Adipocyte (in vitro differentiated cells): ENCODE results near the gene RAB26.
"Not testable (repeated sequence)": the region's sequence is repeated elsewhere in the genome, so short reads cannot be mapped to it uniquely, and the experiment has no call there.

Experiments
- DNase-seq: peaks from one replicate; pipeline ENCODE4 v3.0.0-alpha.2; 2015; ENCODE audit warnings: low read depth
- H3K27me3 ChIP-seq: replicated peaks from 2 replicates; pipeline ENCODE4 v1.7.0; 2013; ENCODE audit warnings: mild to moderate bottlenecking, low read length, moderate library complexity; ENCODE audit not compliant: control insufficient read depth, insufficient read depth
- H3K36me3 ChIP-seq: 2 replicates; pipeline ENCODE4 v1.7.0; 2013; ENCODE audit warnings: low read length, mild to moderate bottlenecking, moderate library complexity; ENCODE audit not compliant: control insufficient read depth, insufficient read depth, severe bottlenecking
- H3K4me1 ChIP-seq: 2 replicates; pipeline ENCODE4 v1.7.0; 2013; ENCODE audit warnings: mild to moderate bottlenecking, low read length, moderate library complexity; ENCODE audit not compliant: control insufficient read depth, insufficient read depth
- H3K4me3 ChIP-seq: 2 replicates; pipeline ENCODE4 v1.7.0; 2013; ENCODE audit warnings: mild to moderate bottlenecking, low read length, moderate library complexity
- H3K9ac ChIP-seq: 2 replicates; pipeline ENCODE4 v1.7.0; 2013; ENCODE audit warnings: mild to moderate bottlenecking, low read length, moderate library complexity
- H3K9me3 ChIP-seq: 2 replicates; pipeline ENCODE4 v1.7.0; 2013; ENCODE audit warnings: mild to moderate bottlenecking, low read length, moderate library complexity; ENCODE audit not compliant: control insufficient read depth

The RAB26 gene

GRCh38 chr16:2109872-2110271, 38.6 kb upstream of the RAB26 start:
- H3K4me3 ChIP-seq, H3K4me1 ChIP-seq, DNase-seq, H3K9me3 ChIP-seq, H3K27me3 ChIP-seq, H3K9ac ChIP-seq: not testable (repeated sequence)
- peaks cover 19% of the 10 kb centered on the region for H3K36me3 ChIP-seq

DNA sequence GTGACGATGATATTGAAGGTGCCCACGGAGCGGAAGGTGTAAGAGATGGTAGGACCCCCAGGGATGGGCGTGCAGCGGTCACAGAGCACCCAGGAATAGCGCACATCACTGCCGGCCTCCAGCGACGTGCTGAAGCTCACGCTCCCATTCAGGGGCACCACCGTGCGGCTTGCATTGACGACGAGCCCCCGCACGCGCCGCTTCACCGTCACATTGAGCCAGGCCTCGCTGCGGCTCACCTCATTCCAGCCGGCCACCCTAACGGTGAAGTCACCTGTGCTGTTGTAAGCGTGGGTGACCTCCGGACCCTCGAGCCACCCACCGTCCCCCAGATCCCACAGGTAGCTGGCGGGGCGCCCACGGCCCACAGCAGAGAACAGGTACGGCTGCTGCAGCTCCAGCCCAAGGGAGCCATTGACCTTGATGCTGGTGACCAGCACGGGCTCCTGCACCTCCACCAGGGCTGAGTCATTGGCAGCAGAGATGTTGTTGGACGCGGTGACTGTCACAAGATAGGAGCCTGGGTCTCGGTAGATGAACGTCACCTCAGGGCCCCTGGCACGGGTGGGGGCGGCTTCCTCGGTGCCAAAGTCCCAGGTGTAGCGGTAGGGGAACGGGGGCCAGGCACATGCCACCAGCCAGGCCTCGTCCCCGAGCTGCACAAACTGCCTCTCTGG, 38.0 kb upstream of the RAB26 start:
- H3K9me3 ChIP-seq, H3K27me3 ChIP-seq, H3K4me1 ChIP-seq, H3K9ac ChIP-seq, DNase-seq, H3K4me3 ChIP-seq: not testable (repeated sequence)
- peaks cover 18% of the 10 kb centered on the region for H3K36me3 ChIP-seq

GRCh38 chr16:2111009-2111353, 37.4 kb upstream of the RAB26 start:
- H3K9me3 ChIP-seq, DNase-seq: not testable (repeated sequence)

DNA sequence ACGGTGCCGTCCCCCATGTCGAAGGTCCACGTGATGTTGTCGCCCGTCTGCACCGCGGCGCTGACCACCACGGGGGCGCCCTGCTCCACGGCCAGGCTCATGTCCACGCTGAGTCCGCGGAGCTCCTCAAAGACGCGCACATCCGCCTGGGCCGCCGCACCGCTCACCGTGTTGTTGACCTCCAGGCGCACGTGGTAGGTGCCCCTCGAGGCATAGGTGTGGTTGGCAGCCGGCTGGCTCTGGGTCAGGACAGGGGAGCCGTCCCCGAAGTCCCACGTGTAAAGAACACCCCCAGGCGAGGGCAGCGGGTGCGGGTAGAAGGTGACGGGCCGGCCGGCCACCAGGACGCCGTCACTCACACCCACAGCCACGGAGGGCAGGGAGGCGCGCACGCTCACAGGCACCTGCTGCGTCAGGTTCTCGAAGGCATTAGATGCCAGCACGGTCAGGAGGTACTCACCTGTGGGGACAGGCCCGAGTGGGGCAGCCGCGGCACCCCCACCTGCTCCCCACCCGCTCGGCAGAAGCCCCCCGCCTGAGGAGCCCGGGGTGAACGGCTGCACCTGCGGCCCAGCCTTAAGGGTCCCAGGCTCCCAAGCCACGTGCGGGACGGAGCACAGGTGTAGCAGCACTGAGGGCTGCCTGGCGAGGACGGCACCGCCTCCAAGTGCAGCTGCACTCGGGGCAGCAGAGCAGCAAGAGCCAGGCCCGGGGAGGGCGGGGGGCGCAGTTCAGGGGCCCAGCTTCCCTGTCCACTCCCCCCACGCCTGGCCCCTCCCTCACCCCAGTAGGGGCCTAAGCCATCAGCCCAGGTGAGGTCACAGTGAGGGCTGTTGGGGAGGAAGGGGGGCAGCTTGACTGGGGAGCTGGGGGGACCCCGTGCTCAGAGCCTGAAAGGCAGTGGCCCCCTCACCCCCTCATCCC, 36.8 kb upstream of the RAB26 start:
- not testable (repeated sequence) for H3K4me3 ChIP-seq, H3K9ac ChIP-seq, DNase-seq, H3K27me3 ChIP-seq, H3K9me3 ChIP-seq, H3K4me1 ChIP-seq
- H3K36me3 ChIP-seq = peaks cover 15% of the 10 kb centered on the region

More at GRCh38 chr16:2111009-2111353, 37.4 kb upstream of the RAB26 start:
- H3K36me3 ChIP-seq = peaks cover 15% of the 10 kb centered on the region
- not testable (repeated sequence) for H3K9ac ChIP-seq, H3K4me3 ChIP-seq, H3K27me3 ChIP-seq, H3K4me1 ChIP-seq

- H3K27me3 ChIP-seq, H3K9ac ChIP-seq, H3K9me3 ChIP-seq, H3K4me3 ChIP-seq, H3K4me1 ChIP-seq, DNase-seq: not testable (repeated sequence)
- peaks cover 15% of the 10 kb centered on the region for H3K36me3 ChIP-seq
Measured at GRCh38 chr16:2112539-2113106, 35.8 kb upstream of the RAB26 start.

- H3K27me3 ChIP-seq, DNase-seq, H3K9ac ChIP-seq: not testable (repeated sequence)
Measured at GRCh38 chr16:2114225-2114624, 34.2 kb upstream of the RAB26 start.

DNA sequence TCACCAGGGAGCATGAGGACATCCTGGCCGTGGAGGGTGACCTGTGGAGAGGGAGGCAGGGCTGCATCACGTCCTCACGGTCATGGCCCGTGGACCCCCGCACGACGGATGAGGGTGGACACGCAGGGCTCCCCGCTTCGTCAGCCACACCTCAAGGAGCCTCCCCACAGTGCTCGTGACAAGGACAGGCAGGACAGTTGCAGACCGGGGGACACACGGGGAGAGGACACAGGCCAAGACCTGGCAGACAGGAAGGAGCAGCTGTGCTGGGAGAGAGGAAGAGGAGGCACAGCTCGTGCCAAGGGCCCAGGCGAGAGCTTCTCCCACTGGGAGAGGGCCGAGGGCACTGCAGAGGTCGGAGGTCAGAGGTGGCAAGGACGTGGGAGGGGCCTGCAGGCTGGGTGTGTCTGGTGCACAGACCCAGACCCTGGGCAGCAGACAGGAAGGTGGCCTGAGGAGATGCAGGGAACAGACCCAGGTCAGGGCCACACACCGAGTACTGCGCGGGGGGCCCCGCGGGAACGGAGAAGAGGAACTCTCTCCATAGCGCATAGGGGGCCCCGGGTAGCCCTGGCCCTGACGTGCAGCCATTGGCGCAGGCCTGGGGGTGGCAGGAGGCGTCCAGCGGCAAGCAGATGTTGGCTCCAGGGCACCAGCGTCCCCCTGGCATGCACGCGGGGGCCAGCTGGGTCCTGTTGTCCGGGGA, 33.4 kb upstream of the RAB26 start:
- not testable (repeated sequence) for H3K9me3 ChIP-seq, H3K36me3 ChIP-seq, H3K4me1 ChIP-seq, DNase-seq, H3K4me3 ChIP-seq, H3K27me3 ChIP-seq, H3K9ac ChIP-seq

More at GRCh38 chr16:2114225-2114624, 34.2 kb upstream of the RAB26 start:
- not testable (repeated sequence) for H3K36me3 ChIP-seq, H3K9me3 ChIP-seq, H3K4me1 ChIP-seq, H3K4me3 ChIP-seq

DNA sequence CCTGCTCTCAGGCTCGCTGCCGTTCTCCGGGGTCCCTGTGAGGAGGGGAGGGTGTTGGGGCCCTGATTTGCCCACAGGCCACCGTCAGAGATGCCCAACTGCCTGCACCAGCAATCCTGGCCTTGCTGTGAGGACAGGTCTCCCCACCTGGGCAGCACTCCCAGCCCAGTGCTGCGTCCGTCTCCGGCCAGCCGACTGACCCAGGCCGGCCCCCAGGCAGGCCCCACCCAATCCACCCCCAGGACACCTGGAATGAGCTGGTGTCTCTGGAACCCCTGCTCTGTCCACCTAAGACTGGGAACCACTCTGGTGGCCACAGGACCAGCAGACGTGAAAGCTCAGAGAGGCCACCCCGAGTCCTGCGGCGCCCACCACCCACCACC, 32.8 kb upstream of the RAB26 start:
- H3K27me3 ChIP-seq = no peaks in the 10 kb centered on the region
- peaks cover 5% of the 10 kb centered on the region for H3K36me3 ChIP-seq
- no peaks in the 10 kb centered on the region for H3K9me3 ChIP-seq
- H3K4me1 ChIP-seq = no peaks in the 10 kb centered on the region
- no peak overlapping the region for H3K9ac ChIP-seq
- no peak overlapping the region for H3K4me3 ChIP-seq
- no peak for DNase-seq

DNA sequence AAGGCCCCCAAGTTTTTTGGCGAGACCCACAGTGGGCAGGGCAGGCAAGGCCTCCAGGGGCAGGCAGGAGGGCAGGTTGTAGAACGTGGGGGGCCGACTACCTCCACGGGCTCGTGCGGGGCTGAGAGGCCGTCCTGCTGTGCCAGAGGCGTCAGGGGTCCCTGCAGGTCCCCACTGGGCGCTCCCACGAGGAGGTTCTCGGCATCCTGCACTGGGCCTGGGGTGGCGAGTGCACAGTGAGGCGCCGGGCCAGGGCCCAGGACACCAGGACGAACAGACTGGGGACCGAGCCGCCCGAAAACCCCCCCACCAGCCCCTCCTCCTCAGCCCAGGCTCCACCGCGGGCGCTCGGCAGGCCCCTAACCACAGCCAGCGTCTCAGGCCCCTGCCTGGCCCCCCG, 32.0 kb upstream of the RAB26 start:
- not testable (repeated sequence) for DNase-seq, H3K4me3 ChIP-seq, H3K9me3 ChIP-seq, H3K9ac ChIP-seq, H3K4me1 ChIP-seq, H3K36me3 ChIP-seq, H3K27me3 ChIP-seq

DNA sequence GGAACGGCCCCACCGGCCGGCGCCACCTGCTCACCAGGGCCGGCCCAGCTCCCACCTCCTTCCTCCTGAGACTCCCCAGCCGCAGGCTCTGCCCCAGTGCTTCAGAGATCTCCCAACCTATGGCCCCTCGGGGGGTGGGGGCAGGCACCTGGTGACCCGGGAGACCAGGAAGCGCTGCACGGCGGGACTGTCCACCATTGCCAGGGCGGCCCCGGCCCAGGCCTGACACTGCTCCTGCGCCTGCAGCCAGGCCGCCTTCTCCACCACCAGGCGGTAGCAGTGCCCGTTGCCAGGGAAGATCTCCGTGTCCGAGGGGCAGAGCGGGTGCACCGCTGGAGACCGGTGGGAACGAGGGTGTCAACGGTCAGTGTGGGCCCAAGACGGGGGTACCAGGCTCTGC, 31.1 kb upstream of the RAB26 start:
- H3K36me3 ChIP-seq, H3K27me3 ChIP-seq, H3K4me1 ChIP-seq, DNase-seq, H3K4me3 ChIP-seq, H3K9ac ChIP-seq, H3K9me3 ChIP-seq: not testable (repeated sequence)
